GM18508 (cell line): Measurements from ENCODE around the gene ACY1.
A peak's percentile ranks its signal among the peaks of the same experiment; 100 is the strongest.

ENCODE experiments used
- ATAC-seq: cut with Tn5 transposase; IDR thresholded peaks from one replicate; pipeline ENCODE4 v1.9.1; 2021; ENCODE audit warnings: moderate number of reproducible peaks; ENCODE audit not compliant: insufficient read depth, unreplicated experiment

Gene ACY1

GRCh38 chr3:51982838-51983577, at the start of gene ACY1:
Gene ACY1 (plus strand): TSS chr3:51983535. CDS start chr3:51984065, 530 bp downstream.
- ATAC-seq, result peak; percentile 39

- no peak for ATAC-seq
These were observed 49.0 kb upstream of the ACY1 start for GRCh38 chr3:51934139-51934850.

GRCh38 chr3:51934991-51935885, 48.1 kb upstream of the ACY1 start:
- ATAC-seq, result no peak

- no peak for ATAC-seq
These were observed 47.2 kb upstream of the ACY1 start for GRCh38 chr3:51935886-51936755.

GRCh38 chr3:51937014-51937413, 46.3 kb upstream of the ACY1 start:
- no peak for ATAC-seq

GRCh38 chr3:51937611-51938450, 45.5 kb upstream of the ACY1 start:
- no peak for ATAC-seq

- no peak for ATAC-seq
These were observed 44.4 kb upstream of the ACY1 start for GRCh38 chr3:51938780-51939425.

GRCh38 chr3:51940648-51941462, 42.5 kb upstream of the ACY1 start:
- no peak for ATAC-seq

- ATAC-seq, result no peak
These were observed 41.9 kb upstream of the ACY1 start for GRCh38 chr3:51941463-51941797.

- ATAC-seq, result peak; percentile 80
These were observed 41.3 kb upstream of the ACY1 start, which contains the start of the genes PARP3 and RRP9 for GRCh38 chr3:51941798-51942602. Gene PARP3 (plus strand): TSS chr3:51942363. CDS start chr3:51943356, 993 bp downstream. Gene RRP9 (minus strand): TSS chr3:51941904. CDS start chr3:51941867, 37 bp downstream.

GRCh38 chr3:51942603-51943450, 40.5 kb upstream of the ACY1 start:
- ATAC-seq, result no peak

GRCh38 chr3:51943451-51944391, 39.6 kb upstream of the ACY1 start:
- ATAC-seq, result no peak

GRCh38 chr3:51944451-51945021, 38.8 kb upstream of the ACY1 start:
- no peak for ATAC-seq

GRCh38 chr3:51945031-51945840, 38.1 kb upstream of the ACY1 start:
- no peak for ATAC-seq
